SJSA1 (cell line): ENCODE results near the gene EHBP1L1. TPM values are rescaled to one million over a fixed set of nuclear protein-coding genes. Genes with fewer than 3 reads are reported as not detected.

ENCODE experiments used
- DNase-seq, 2 experiments: peaks; one replicate each; pipeline ENCODE4 v3.0.0-alpha.2; 2015 to 2020; ENCODE audit warnings: low spot score in 2 of 2, low read depth in 1 of 2
- H3K27ac ChIP-seq: fragments of 250-450 bp; sonication (Bioruptor Pico); 2 replicates; pipeline ENCODE4 v1.5.1; 2020; ENCODE audit warnings: mild to moderate bottlenecking, moderate library complexity
- H3K27me3 ChIP-seq: fragments of 250-450 bp; sonication (Bioruptor Pico); replicated peaks from 2 replicates; pipeline ENCODE4 v1.5.1; 2020; ENCODE audit warnings: mild to moderate bottlenecking, moderate library complexity
- H3K36me3 ChIP-seq: fragments of 250-450 bp; sonication (Bioruptor Pico); 2 replicates; pipeline ENCODE4 v1.5.1; 2020; ENCODE audit warnings: mild to moderate bottlenecking
- H3K4me1 ChIP-seq: fragments of 250-450 bp; sonication (Bioruptor Pico); replicated peaks from 2 replicates; pipeline ENCODE4 v1.6.1; 2021; ENCODE audit warnings: mild to moderate bottlenecking
- H3K4me3 ChIP-seq: fragments of 250-450 bp; sonication (Bioruptor Pico); 2 replicates; pipeline ENCODE4 v1.5.1; 2020; ENCODE audit warnings: mild to moderate bottlenecking
- H3K9me3 ChIP-seq: fragments of 250-450 bp; sonication (Bioruptor Pico); replicated peaks from 2 replicates; pipeline ENCODE4 v1.5.1; 2020; ENCODE audit warnings: mild to moderate bottlenecking
- total RNA-seq: library from RNA; depleted of rRNA; stranded (reverse); fragments of >200 nt; shearing (Covaris generic); gene quantifications from 2 replicates; pipeline ENCODE4 v1.2.3, GENCODE V29; 2014

The EHBP1L1 gene
- total RNA-seq, 1 experiment from 2014 or later, result 103 TPM

DNA sequence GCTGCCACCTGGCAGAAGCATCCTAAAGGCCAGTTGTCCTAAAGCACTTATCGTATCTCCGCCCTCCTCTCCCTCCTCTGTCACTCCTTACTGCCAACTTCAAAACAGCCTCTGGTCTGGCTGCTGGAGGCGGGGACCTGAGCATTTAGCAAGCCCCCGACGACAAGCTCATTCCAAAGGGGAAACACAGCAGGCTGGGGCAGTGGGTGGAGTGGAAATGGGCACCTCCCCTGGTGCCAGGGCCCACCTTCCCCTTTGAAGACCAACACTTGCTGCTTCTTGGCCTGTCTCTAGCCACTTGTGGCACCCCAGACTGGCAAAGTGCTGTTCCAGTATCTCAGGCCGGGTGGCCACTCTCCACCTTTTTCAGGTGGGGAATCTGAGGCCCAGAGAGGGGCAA, 34.6 kb downstream of the EHBP1L1 start:
- H3K4me3 ChIP-seq, result no peak overlapping the region
- no peak for DNase-seq
- no peak overlapping the region for H3K27ac ChIP-seq
- no peaks in the 10 kb centered on the region for H3K27me3 ChIP-seq
- H3K36me3 ChIP-seq, result peaks cover 80% of the 10 kb centered on the region
- H3K9me3 ChIP-seq, result no peaks in the 10 kb centered on the region
- H3K4me1 ChIP-seq, result peaks cover 27% of the 10 kb centered on the region

DNA sequence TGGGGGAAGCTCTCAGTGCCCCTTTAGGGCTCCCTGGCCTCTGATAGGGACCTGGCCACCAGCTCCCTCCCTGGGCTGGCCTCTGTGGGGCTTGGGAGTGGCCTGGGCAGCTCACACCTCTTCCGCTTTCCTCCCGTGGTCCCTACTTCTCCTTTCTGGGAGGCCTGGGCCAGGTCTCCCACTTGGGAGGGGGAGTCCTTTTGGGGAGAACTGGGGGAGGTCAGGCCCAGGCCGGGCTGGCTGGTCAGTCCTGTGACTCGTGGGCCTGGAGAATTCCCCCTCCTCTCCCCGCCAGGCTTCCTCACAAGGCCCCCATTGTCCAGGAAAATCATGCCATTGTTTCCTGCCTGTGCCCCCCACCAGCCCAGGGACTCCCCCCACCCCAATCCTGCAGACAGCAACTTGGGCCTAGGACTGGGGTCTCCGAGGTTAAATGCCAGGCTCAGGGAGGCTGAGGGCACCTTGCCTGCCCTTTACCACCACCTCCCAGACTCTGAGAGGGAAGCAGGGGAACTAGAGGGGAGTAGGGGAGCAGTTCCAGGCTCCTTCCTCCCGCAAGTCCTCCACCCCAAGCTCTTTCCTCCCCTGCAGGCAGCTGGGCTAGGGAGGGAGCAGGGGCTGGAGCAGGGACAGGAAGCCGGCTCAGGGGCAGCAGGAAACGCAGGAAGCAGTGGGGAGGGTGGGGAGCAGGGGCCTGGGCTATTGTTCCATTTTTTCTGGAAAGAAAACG, 35.3 kb downstream of the EHBP1L1 start:
- Histone ChIP-seq H3K4me1 (peaks cover 27% of the 10 kb centered on the region), H3K36me3 (peaks cover 72% of the 10 kb centered on the region), H3K4me3 (no peak overlapping the region), H3K27ac (no peak overlapping the region), H3K9me3 (no peaks in the 10 kb centered on the region), H3K27me3 (no peaks in the 10 kb centered on the region)
- no peak for DNase-seq

- DNase-seq, result no peak
- Histone ChIP-seq H3K27me3 (no peaks in the 10 kb centered on the region), H3K27ac (no peak overlapping the region), H3K4me1 (peaks cover 35% of the 10 kb centered on the region), H3K4me3 (no peak overlapping the region; the same call in 1 of the 2 replicates), H3K36me3 (peaks cover 72% of the 10 kb centered on the region), H3K9me3 (no peaks in the 10 kb centered on the region)
Observed at GRCh38 chr11:65611758-65612603, 36.1 kb downstream of the EHBP1L1 start.

DNA sequence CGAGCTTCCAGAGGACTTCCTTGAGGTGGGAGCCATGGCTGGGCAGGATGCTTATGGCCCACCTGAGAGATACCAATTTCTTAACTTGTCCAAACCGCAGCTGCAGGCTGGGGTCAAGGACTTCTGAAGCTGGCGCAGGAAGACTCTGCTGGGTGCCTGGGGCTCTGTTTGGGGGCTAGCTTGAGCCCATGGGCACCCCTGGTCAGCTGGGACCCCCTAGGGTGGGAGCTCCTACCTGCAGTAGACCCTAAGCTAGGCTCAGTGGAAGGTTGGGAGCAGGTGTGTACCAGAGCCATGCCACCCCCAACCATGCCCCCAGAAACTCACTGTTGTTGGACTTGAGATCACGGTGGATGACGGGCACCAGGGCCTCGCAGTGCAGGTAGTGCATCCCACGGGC, 36.8 kb downstream of the EHBP1L1 start:
- no peak overlapping the region for H3K27ac ChIP-seq
- H3K4me1 ChIP-seq, result peaks cover 40% of the 10 kb centered on the region

GRCh38 chr11:65613091-65613928, 37.5 kb downstream of the EHBP1L1 start:
- Histone ChIP-seq H3K4me3 (peak overlapping the region; percentile 71), H3K27ac (peak overlapping the region; percentile 60), H3K9me3 (no peaks in the 10 kb centered on the region), H3K36me3 (peaks cover 72% of the 10 kb centered on the region), H3K27me3 (no peaks in the 10 kb centered on the region), H3K4me1 (peaks cover 40% of the 10 kb centered on the region)
- DNase-seq, result no peak

More for the DNA sequence above, 36.8 kb downstream of the EHBP1L1 start:
- peak overlapping the region; percentile 71 for H3K4me3 ChIP-seq
- DNase-seq, result no peak
- peaks cover 72% of the 10 kb centered on the region for H3K36me3 ChIP-seq
- H3K27me3 ChIP-seq, result no peaks in the 10 kb centered on the region
- no peaks in the 10 kb centered on the region for H3K9me3 ChIP-seq

GRCh38 chr11:65615229-65615949, 39.5 kb downstream of the EHBP1L1 start, which contains the start of gene PCNX3:
TSS of gene PCNX3 (plus strand) at chr11:65615776. CDS start at chr11:65616312, 536 bp downstream.
- Histone ChIP-seq H3K27me3 (no peaks in the 10 kb centered on the region), H3K4me1 (peaks cover 40% of the 10 kb centered on the region), H3K27ac (peak within 1 kb of the TSS; percentile 60), H3K36me3 (peaks cover 72% of the 10 kb centered on the region), H3K9me3 (no peaks in the 10 kb centered on the region), H3K4me3 (peak within 1 kb of the TSS; percentile 71)
- peak; percentile 100 for DNase-seq

GRCh38 chr11:65615950-65616574, 40.2 kb downstream of the EHBP1L1 start:
- H3K36me3 ChIP-seq, result peaks cover 72% of the 10 kb centered on the region
- peak overlapping the region; percentile 71 for H3K4me3 ChIP-seq
- peak overlapping the region; percentile 58 for H3K27ac ChIP-seq
- peaks cover 37% of the 10 kb centered on the region for H3K4me1 ChIP-seq
- H3K9me3 ChIP-seq, result no peaks in the 10 kb centered on the region
- no peaks in the 10 kb centered on the region for H3K27me3 ChIP-seq
- DNase-seq, result peak in 1 of 2 experiments; percentile 81

DNA sequence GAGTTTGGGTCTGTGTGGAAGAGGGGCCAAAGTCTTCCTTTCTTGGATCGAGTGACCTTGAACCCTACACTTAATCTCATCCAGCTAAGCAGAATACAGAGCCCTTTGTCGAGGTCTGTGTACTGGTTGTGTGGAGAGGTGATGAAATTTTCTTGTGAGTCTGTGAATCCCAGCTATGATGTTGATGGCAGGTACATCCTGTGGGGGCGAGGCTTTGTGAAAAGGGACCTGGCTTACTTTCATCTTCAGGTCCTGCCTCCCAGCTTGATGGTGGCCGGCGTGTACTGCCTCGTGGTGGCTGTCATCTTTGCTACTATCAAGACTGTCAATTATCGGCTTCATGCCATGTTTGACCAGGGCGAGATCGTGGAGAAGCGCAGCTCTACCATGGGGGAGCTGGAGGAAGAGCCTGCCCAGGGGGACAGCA, 40.7 kb downstream of the EHBP1L1 start:
- no peak overlapping the region for H3K27ac ChIP-seq
- H3K4me3 ChIP-seq, result peak overlapping the region; percentile 71
- peaks cover 76% of the 10 kb centered on the region for H3K36me3 ChIP-seq
- H3K4me1 ChIP-seq, result peaks cover 32% of the 10 kb centered on the region
- no peak for DNase-seq
- H3K9me3 ChIP-seq, result no peaks in the 10 kb centered on the region
- H3K27me3 ChIP-seq, result no peaks in the 10 kb centered on the region

- no peak for DNase-seq
- H3K4me3 ChIP-seq, result no peak overlapping the region; the same call in 1 of the 2 replicates
- peaks cover 76% of the 10 kb centered on the region for H3K36me3 ChIP-seq
- H3K9me3 ChIP-seq, result no peaks in the 10 kb centered on the region
- peaks cover 25% of the 10 kb centered on the region for H3K4me1 ChIP-seq
- H3K27ac ChIP-seq, result no peak overlapping the region
- H3K27me3 ChIP-seq, result no peaks in the 10 kb centered on the region
Observed at GRCh38 chr11:65617136-65617850, 41.4 kb downstream of the EHBP1L1 start.

- no peak for DNase-seq
- Histone ChIP-seq H3K4me1 (peaks cover 16% of the 10 kb centered on the region), H3K27me3 (no peaks in the 10 kb centered on the region), H3K36me3 (peaks cover 76% of the 10 kb centered on the region), H3K4me3 (no peak overlapping the region), H3K27ac (no peak overlapping the region), H3K9me3 (no peaks in the 10 kb centered on the region)
Observed at GRCh38 chr11:65617990-65618751, 42.3 kb downstream of the EHBP1L1 start.

GRCh38 chr11:65618763-65619162, 42.9 kb downstream of the EHBP1L1 start:
- H3K36me3 ChIP-seq, result peaks cover 79% of the 10 kb centered on the region
- no peaks in the 10 kb centered on the region for H3K9me3 ChIP-seq
- no peaks in the 10 kb centered on the region for H3K27me3 ChIP-seq
- no peak overlapping the region for H3K4me3 ChIP-seq
- no peak overlapping the region for H3K27ac ChIP-seq
- no peak for DNase-seq
- peaks cover 13% of the 10 kb centered on the region for H3K4me1 ChIP-seq
